Measurements from ENCODE around the gene MTA3. TPM values are rescaled to one million over a fixed set of nuclear protein-coding genes. Genes with fewer than 3 reads are reported as not detected.
"Not testable (repeated sequence)": the region's sequence is repeated elsewhere in the genome, so short reads cannot be mapped to it uniquely, and the experiment has no call there.

MTA3 gene
- total RNA-seq, 1 experiment from 2014 or later = 24.0 TPM

- DNase-seq (ENCODE audit: low read depth) = not testable (repeated sequence)
Measured at GRCh38 chr2:42606166-42606565, 37.7 kb downstream of the MTA3 start.

GRCh38 chr2:42607101-42607637 lies 38.7 kb downstream of the MTA3 start:
- no peak for DNase-seq (ENCODE audit: low read depth)

GRCh38 chr2:42613281-42614064 lies 45.0 kb downstream of the MTA3 start:
- DNase-seq (ENCODE audit: low read depth) = no peak

GRCh38 chr2:42614838-42615237 lies 46.4 kb downstream of the MTA3 start:
- DNase-seq (ENCODE audit: low read depth) = peak; percentile 36

GRCh38 chr2:42618116-42618515 lies 49.7 kb downstream of the MTA3 start:
- DNase-seq (ENCODE audit: low read depth) = no peak

- DNase-seq (ENCODE audit: low read depth) = peak; percentile 63
Measured at GRCh38 chr2:42618972-42619371, 50.5 kb downstream of the MTA3 start.

- not testable (repeated sequence) for DNase-seq (ENCODE audit: low read depth)
Measured at GRCh38 chr2:42621626-42622025, 53.2 kb downstream of the MTA3 start.

GRCh38 chr2:42622943-42623676 lies 54.7 kb downstream of the MTA3 start:
- no peak for DNase-seq (ENCODE audit: low read depth)

GRCh38 chr2:42624047-42624446 lies 55.6 kb downstream of the MTA3 start:
- DNase-seq (ENCODE audit: low read depth) = no peak

- not testable (repeated sequence) for DNase-seq (ENCODE audit: low read depth)
Measured at GRCh38 chr2:42628024-42628423, 59.6 kb downstream of the MTA3 start.

- no peak for DNase-seq (ENCODE audit: low read depth)
Measured at GRCh38 chr2:42636934-42637333, 68.5 kb downstream of the MTA3 start.

GRCh38 chr2:42638080-42638784 lies 69.8 kb downstream of the MTA3 start:
- DNase-seq (ENCODE audit: low read depth) = no peak

- no peak for DNase-seq (ENCODE audit: low read depth)
Measured at GRCh38 chr2:42639340-42640077, 71.1 kb downstream of the MTA3 start.

GRCh38 chr2:42640261-42640660 lies 71.8 kb downstream of the MTA3 start:
- DNase-seq (ENCODE audit: low read depth) = no peak

- DNase-seq (ENCODE audit: low read depth) = not testable (repeated sequence)
Measured at GRCh38 chr2:42642371-42642770, 73.9 kb downstream of the MTA3 start.

GRCh38 chr2:42645551-42645950 lies 77.1 kb downstream of the MTA3 start:
- no peak for DNase-seq (ENCODE audit: low read depth)

- no peak for DNase-seq (ENCODE audit: low read depth)
Measured at GRCh38 chr2:42648796-42649195, 80.4 kb downstream of the MTA3 start.

GRCh38 chr2:42651057-42651456 lies 82.6 kb downstream of the MTA3 start:
- DNase-seq (ENCODE audit: low read depth) = no peak

GRCh38 chr2:42652086-42652485 lies 83.7 kb downstream of the MTA3 start:
- DNase-seq (ENCODE audit: low read depth) = no peak

- no peak for DNase-seq (ENCODE audit: low read depth)
Measured at GRCh38 chr2:42653039-42653438, 84.6 kb downstream of the MTA3 start.

- no peak for DNase-seq (ENCODE audit: low read depth)
Measured at GRCh38 chr2:42653908-42654445, 85.5 kb downstream of the MTA3 start.
